GM12864 (cell line): ENCODE measurements around the gene ZNF662.

ENCODE experiments used
- DNase-seq: peaks from one replicate; pipeline ENCODE4 v3.0.0-alpha.2; 2011; ENCODE audit warnings: low read depth
- H3K4me3 ChIP-seq: 2 replicates; pipeline ENCODE4 v1.5.1; 2011; ENCODE audit warnings: mild to moderate bottlenecking, low read depth, low read length, control low read depth
- TF ChIP-seq, protein P1 (sequence below): IDR thresholded peaks from 2 replicates; pipeline ENCODE4 v1.5.1; 2011; ENCODE audit warnings: low read depth, mild to moderate bottlenecking, moderate library complexity, low read length, control low read depth, inconsistent platforms; ENCODE audit errors: missing control alignments

The ZNF662 gene

DNA sequence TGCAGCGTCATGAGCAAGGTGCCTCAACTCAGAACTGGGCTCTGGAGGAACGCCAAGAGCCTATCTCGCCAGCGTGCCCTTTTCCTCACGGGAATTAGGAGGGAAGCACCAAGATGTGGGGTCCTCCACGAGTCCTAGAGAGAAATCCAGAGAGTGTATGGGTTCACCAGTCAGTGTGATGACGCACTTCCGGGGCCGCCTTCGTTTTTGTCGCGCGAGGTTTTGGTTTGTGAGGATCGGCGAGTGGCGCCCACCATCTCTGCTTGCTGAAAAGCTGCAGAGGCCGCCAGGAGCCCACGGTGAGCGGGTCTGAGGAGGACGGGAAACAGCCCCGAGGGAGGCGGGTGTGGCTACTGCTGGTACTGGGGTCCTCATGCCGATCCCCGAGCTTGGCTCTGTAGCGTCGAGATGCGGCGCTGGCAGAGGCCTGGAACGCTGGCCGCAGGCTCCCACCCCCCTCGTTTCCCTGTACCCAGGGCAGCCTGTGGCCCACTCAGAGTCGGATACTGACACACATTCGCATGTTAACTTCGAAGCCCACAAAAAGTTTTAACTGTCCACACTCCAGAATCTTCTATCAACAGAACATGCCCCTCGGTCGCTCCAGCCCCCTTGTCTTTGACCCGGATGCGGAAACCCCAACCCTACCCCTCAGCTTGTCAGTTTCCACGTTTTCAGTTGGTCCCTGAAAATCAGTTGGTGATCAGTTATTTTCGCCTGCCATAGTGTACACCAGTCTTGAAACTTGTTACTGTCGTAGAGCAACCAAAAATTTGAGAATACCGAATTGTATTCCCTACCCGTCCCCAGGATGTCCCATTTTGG, 30.4 kb downstream of the ZNF662 start:
- H3K4me3 ChIP-seq = no peak overlapping the region
- DNase-seq = no peak
- TF ChIP-seq, protein P1, sequence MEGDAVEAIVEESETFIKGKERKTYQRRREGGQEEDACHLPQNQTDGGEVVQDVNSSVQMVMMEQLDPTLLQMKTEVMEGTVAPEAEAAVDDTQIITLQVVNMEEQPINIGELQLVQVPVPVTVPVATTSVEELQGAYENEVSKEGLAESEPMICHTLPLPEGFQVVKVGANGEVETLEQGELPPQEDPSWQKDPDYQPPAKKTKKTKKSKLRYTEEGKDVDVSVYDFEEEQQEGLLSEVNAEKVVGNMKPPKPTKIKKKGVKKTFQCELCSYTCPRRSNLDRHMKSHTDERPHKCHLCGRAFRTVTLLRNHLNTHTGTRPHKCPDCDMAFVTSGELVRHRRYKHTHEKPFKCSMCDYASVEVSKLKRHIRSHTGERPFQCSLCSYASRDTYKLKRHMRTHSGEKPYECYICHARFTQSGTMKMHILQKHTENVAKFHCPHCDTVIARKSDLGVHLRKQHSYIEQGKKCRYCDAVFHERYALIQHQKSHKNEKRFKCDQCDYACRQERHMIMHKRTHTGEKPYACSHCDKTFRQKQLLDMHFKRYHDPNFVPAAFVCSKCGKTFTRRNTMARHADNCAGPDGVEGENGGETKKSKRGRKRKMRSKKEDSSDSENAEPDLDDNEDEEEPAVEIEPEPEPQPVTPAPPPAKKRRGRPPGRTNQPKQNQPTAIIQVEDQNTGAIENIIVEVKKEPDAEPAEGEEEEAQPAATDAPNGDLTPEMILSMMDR = no peak

GRCh38 chr3:42937334-42937733, 31.4 kb downstream of the ZNF662 start:
- DNase-seq = no peak
- TF ChIP-seq, protein P1 = no peak
- no peak overlapping the region for H3K4me3 ChIP-seq

DNA sequence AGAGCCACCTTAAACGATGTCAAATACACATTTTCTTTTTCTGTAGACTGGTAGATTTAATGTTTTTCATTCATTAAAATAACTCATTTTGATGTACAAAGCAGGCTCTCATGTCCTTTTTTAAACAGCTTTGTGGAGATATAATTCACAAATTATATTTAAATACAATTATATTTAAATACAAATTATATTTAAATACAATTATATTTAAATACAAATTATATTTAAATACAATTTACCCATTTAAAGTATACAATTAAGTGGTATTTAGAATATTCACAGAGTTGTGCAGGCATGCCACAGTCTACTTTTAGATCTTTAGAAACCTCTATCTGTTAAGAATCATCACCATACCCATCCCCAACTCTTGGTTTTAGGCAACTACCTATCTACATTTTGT, 36.8 kb downstream of the ZNF662 start:
- TF ChIP-seq, protein P1 = no peak
- DNase-seq = no peak
- no peak overlapping the region for H3K4me3 ChIP-seq

- DNase-seq = no peak
- H3K4me3 ChIP-seq = no peak overlapping the region
- TF ChIP-seq, protein P1 = no peak
Measured at GRCh38 chr3:42946050-42946449, 40.1 kb downstream of the ZNF662 start.

DNA sequence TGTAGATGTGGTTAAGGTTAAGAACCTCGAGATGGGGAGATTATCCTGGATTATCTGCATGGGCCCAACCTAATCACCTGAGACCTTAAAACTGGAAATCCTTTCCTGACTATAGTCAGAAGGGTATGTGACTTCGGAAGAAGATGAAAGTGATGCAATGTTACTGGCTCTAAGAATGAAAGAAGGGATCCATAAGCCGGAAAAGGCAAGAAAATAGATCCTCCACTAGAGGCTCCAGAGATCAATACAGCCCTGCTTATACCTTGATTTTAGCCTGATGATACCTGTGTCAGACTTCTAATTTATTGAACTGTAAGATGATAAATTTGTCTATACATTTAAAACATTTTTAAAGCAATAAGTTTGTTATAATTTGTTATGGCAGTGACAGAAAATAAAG, 51.6 kb downstream of the ZNF662 start:
- no peak overlapping the region for H3K4me3 ChIP-seq
- DNase-seq = no peak
- TF ChIP-seq, protein P1 = no peak

DNA sequence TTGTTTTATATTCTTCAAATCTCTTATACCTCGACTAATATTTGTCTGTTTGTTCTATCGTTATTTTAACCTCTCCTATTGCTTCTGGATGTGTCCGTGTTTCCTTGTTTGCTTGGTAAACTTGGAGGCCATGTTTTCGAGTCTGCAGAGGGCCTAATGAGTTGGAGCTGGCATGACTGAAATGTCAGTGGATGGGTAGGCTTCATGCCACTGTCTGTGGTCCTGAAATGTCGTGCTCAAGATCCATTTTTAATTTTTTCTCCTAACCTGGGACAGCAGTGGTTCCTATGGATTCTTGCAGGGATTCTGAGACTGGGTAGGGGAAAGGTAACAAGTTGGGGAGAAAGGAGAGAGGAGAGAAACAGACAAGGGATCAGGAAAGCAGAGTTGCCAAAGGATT, 54.3 kb downstream of the ZNF662 start:
- no peak overlapping the region for H3K4me3 ChIP-seq
- TF ChIP-seq, protein P1 = no peak
- DNase-seq = no peak

DNA sequence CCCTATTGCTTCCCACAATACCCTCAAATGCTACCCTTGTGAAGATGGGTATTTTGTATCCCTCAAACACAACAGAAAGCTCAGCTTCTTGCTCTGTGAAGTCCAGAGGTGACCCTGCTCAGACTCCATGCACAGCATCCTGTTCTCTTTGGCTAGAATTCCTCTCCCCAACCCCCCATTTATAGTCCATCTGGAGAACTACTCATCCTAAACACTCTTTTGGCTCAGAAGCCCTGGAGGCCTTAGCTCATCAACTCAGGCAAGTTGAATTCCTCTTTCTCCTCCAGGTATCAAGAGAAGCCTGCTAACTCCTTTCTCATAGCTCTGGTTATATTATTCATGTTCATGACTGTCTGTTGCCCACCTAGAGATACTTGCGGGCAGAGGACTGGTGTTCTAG, 54.8 kb downstream of the ZNF662 start:
- no peak for DNase-seq
- TF ChIP-seq, protein P1 = no peak
- no peak overlapping the region for H3K4me3 ChIP-seq
